Adrenal gland (tissue), 12 donors: ENCODE results near the gene SIX5. TPM values are rescaled to one million over a fixed set of nuclear protein-coding genes. Genes with fewer than 3 reads are reported as not detected.

Experiments
- DNase-seq, 7 donors: peaks; one replicate each; pipeline ENCODE4 v3.0.0-alpha.2; 2019 to 2020
- H3K27ac ChIP-seq, 5 donors: fragments of 200-600 bp; sonication (generic) in 4 of 5; 1 replicate in 3 of 5; 2 replicates in 2 of 5; pipeline versions ENCODE4 v1.5.1 to v1.8.0; 2016 to 2020; ENCODE audit warnings: mild to moderate bottlenecking in 1 of 5
- H3K27me3 ChIP-seq: fragments of 200-600 bp; 2 replicates; pipeline ENCODE4 v1.8.0; 2021
- H3K36me3 ChIP-seq, 2 donors: fragments of 200-600 bp; replicated peaks in 1 of 2; 1 replicate in 1 of 2; 2 replicates in 1 of 2; pipeline versions ENCODE4 v1.5.1 to v1.8.0; 2018 to 2022
- H3K4me1 ChIP-seq, 2 donors: fragments of 200-600 bp; replicated peaks in 1 of 2; 1 replicate in 1 of 2; 2 replicates in 1 of 2; pipeline versions ENCODE4 v1.5.1 to v1.8.0; 2018 to 2021
- H3K4me3 ChIP-seq, 4 donors: fragments of 200-600 bp; sonication (generic) in 3 of 4; one replicate each; pipeline ENCODE4 v1.5.1; 2016 to 2018
- H3K9me3 ChIP-seq, 3 donors: fragments of 200-600 bp; sonication (generic) in 1 of 3; replicated peaks in 1 of 3; 1 replicate in 2 of 3; 2 replicates in 1 of 3; pipeline versions ENCODE4 v1.5.1 to v1.8.0; 2016 to 2021
- POLR2A ChIP-seq, 2 donors: fragments of 450-650 bp; IDR thresholded peaks; one replicate each; pipeline ENCODE4 v1.6.1; 2017; ENCODE audit warnings: antibody characterized with exemption in 2 of 2, mild to moderate bottlenecking in 2 of 2, moderate library complexity in 1 of 2
- WGBS, 4 donors: extraction: QIAGEN DNeasy Blood & Tissue Kit in 2 of 4; methylation state at CpG; one replicate each; pipeline versions ENCODE4 v1.1.5 to v1.1.7; 2013 to 2017; 5-methylcytosine and 5-hydroxymethylcytosine counted together
- intact Hi-C, 2 donors: fragments of 100-400 bp; cut with DNase I; formaldehyde crosslinking; loops; one replicate each; pipeline versions ENCODE4 v1.14.1 to v1.15.0; 2022 to 2023
- polyA plus RNA-seq, 3 donors: library from polyadenylated mRNA; stranded (reverse); fragments of 200-250 nt in 2 of 3; fragments of 350-450 nt in 1 of 3; fragmentation: Illumina TruSeq in 1 of 3; extraction: RNeasy Lipid Tissue Mini Kit (QIAGEN cat#74804) in 1 of 3; gene quantifications; one replicate each; pipeline ENCODE4 v1.2.3, GENCODE V29; 2013 to 2014
- total RNA-seq, 9 donors: library from RNA; depleted of rRNA in 4 of 9; stranded (reverse); fragments of >200 nt in 4 of 9; fragments of 120-200 nt in 1 of 9; fragmentation: NEBNext Ultra II Directional in 1 of 9; extraction: Animal tissue kit (Norgen Biotek cat#: 25700) in 1 of 9; gene quantifications; one replicate each; pipeline versions ENCODE4 v1.1.0 to v1.2.4, GENCODE V29; 2013 to 2023
- TF ChIP-seq, protein P1 (sequence below), 6 experiments: fragments of 450-650 bp in 4 of 6; fragments of 200-600 bp in 2 of 6; sonication (generic) in 1 of 6; IDR thresholded peaks; 1 replicate in 5 of 6; 2 replicates in 1 of 6; pipeline versions ENCODE4 v1.5.1 to v1.8.0; 2016 to 2021; ENCODE audit warnings: antibody characterized with exemption in 6 of 6, mild to moderate bottlenecking in 2 of 6, moderate library complexity in 1 of 6
- donor health status: healthy with polysubstance abuse.
- donor health status: Bipolar disorder and iron deficiency.
- donor health status: DM: yes; HTN: yes; CAD: no.
- donor health status: DM: no; HTN: no; CAD: no.
- donor health status: DM: no; HTN: no; CAD: no.
- donor health status: DM: yes; HTN: yes; CAD: no.

SIX5 gene
- total and polyA plus RNA-seq, 12 donors: 6.2 to 69.1 (median 27.1) TPM

GRCh38 chr19:45798995-45799517 is 30.0 kb upstream of the SIX5 start:
- DNase-seq: peak; percentile 57 to 82 (median 73)
- WGBS, 4 donors: 4 to 7% (median 5%) methylated on average over 10 of the region's 10 CpGs

DNA sequence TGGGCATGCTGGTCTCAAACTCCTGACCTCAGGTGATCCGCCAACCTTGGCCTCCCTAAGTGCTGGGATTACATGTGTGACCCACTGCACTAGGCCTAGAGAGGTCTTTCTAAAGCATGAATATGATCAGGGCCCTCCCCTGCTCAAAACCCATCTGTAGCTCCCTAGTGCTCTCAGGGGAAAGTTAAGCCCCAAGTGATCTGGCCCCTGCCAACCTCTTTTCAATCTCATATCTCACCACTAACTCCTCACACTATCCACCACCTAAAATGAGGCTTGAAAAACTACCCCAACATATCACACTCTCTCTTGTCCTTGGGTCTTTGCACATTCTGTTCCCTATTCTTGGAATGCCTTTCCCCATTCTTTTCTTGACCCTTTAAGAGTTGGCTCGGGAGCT is 25.6 kb upstream of the SIX5 start:
- H3K27ac ChIP-seq: no peak overlapping the region
- no peaks in the 10 kb centered on the region for H3K9me3 ChIP-seq
- H3K36me3 ChIP-seq: peaks cover 0 to 13% of the 10 kb centered on the region in 2 donors
- no peaks in the 10 kb centered on the region for H3K27me3 ChIP-seq
- intact Hi-C loops: no loop called here
- DNase-seq: no peak
- H3K4me1 ChIP-seq: peaks cover 8 to 22% of the 10 kb centered on the region in 2 donors
- TF ChIP-seq POLR2A (IDR thresholded peaks at IDR 0.05): no peak
- TF ChIP-seq, protein P1, sequence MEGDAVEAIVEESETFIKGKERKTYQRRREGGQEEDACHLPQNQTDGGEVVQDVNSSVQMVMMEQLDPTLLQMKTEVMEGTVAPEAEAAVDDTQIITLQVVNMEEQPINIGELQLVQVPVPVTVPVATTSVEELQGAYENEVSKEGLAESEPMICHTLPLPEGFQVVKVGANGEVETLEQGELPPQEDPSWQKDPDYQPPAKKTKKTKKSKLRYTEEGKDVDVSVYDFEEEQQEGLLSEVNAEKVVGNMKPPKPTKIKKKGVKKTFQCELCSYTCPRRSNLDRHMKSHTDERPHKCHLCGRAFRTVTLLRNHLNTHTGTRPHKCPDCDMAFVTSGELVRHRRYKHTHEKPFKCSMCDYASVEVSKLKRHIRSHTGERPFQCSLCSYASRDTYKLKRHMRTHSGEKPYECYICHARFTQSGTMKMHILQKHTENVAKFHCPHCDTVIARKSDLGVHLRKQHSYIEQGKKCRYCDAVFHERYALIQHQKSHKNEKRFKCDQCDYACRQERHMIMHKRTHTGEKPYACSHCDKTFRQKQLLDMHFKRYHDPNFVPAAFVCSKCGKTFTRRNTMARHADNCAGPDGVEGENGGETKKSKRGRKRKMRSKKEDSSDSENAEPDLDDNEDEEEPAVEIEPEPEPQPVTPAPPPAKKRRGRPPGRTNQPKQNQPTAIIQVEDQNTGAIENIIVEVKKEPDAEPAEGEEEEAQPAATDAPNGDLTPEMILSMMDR (IDR thresholded peaks at IDR 0.05): no peak
- WGBS, 4 donors: 63 to 72% (median 68%) methylated on average over 1 to 2 of the region's 2 CpGs
- H3K4me3 ChIP-seq: no peak overlapping the region

More at GRCh38 chr19:45798995-45799517, 30.0 kb upstream of the SIX5 start:
- intact Hi-C loops: no loop called here
- no peak for TF ChIP-seq POLR2A (IDR thresholded peaks at IDR 0.05)
- TF ChIP-seq, protein P1 (IDR thresholded peaks at IDR 0.05): peak; percentile 86 to 91 (median 89)
- H3K27ac ChIP-seq: no peak overlapping the region
- H3K4me3 ChIP-seq: no peak overlapping the region
- peaks cover 0 to 3% of the 10 kb centered on the region in 2 donors for H3K4me1 ChIP-seq
- no peaks in the 10 kb centered on the region for H3K27me3 ChIP-seq
- no peaks in the 10 kb centered on the region for H3K36me3 ChIP-seq
- H3K9me3 ChIP-seq: no peaks in the 10 kb centered on the region

- H3K36me3 ChIP-seq: peaks cover 0 to 20% of the 10 kb centered on the region in 2 donors
- no peak overlapping the region for H3K4me3 ChIP-seq
- WGBS, 4 donors: 40 to 47% (median 44%) methylated on average over 6 of the region's 6 CpGs
- H3K9me3 ChIP-seq: no peaks in the 10 kb centered on the region
- DNase-seq: peak in 1 of 7 donors; percentile 29
- no peaks in the 10 kb centered on the region for H3K27me3 ChIP-seq
- intact Hi-C loops: no loop called here
- no peak overlapping the region for H3K27ac ChIP-seq
- TF ChIP-seq, protein P1 (IDR thresholded peaks at IDR 0.05): no peak
- no peak for TF ChIP-seq POLR2A (IDR thresholded peaks at IDR 0.05)
- peaks cover 8 to 19% of the 10 kb centered on the region in 2 donors for H3K4me1 ChIP-seq
Measured at GRCh38 chr19:45793876-45794275, 24.8 kb upstream of the SIX5 start.

GRCh38 chr19:45793178-45793564 is 24.1 kb upstream of the SIX5 start:
- peaks cover 8 to 19% of the 10 kb centered on the region in 2 donors for H3K4me1 ChIP-seq

More at GRCh38 chr19:45793178-45793564, 24.1 kb upstream of the SIX5 start:
- H3K27me3 ChIP-seq: no peaks in the 10 kb centered on the region
- peaks cover 0 to 27% of the 10 kb centered on the region in 2 donors for H3K36me3 ChIP-seq
- WGBS, 4 donors: 26 to 37% (median 32%) methylated on average over 3 of the region's 3 CpGs
- no peaks in the 10 kb centered on the region for H3K9me3 ChIP-seq
- H3K27ac ChIP-seq: peak overlapping the region in 1 of 5 donors; percentile 39
- TF ChIP-seq POLR2A (IDR thresholded peaks at IDR 0.05): no peak
- TF ChIP-seq, protein P1 (IDR thresholded peaks at IDR 0.05): no peak
- intact Hi-C loops: no loop called here
- H3K4me3 ChIP-seq: no peak overlapping the region
- DNase-seq: no peak
